HG03469 (cell line): ENCODE results near the gene WNT5B.
"Not testable (repeated sequence)": the region's sequence is repeated elsewhere in the genome, so short reads cannot be mapped to it uniquely, and the experiment has no call there.

Source experiments
- ATAC-seq: cut with Tn5 transposase; IDR thresholded peaks from one replicate; pipeline ENCODE4 v1.9.1; 2021; ENCODE audit warnings: mild to moderate bottlenecking, moderate library complexity, moderate number of reproducible peaks; ENCODE audit not compliant: unreplicated experiment

WNT5B gene

DNA sequence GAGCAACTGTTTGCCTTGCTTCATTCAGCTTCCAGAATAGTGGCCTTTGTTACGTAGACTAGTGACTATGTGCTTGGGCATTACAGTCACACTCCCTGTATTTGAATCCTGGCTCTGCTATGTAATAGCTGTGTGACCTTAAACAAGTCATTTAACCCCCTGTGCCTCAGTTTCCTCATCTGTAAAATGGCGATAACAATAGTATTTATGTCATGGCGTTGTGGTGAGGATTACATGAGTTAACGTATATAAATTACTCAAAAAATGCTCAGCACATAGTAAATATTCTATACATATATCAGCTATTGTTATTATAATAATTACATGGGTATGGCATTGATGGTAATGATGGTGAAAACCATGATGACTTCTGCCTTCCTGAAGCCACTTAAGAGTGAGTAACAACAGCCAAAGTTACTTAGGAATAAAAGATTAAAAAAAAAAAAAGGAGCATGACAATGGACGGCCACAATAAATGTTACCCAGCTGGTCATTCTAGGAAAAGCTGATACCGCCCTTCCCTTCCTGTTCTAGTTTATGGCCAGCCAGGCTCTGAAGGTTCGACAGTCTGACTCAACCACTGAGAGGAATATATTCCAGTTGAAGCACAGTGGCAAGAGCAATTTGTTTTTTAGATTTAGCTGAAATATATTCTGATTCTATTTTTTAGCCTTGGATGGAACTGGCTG is 51.9 kb downstream of the WNT5B start:
- no peak for ATAC-seq

GRCh38 chr12:1681493-1681807 is 52.4 kb downstream of the WNT5B start:
- ATAC-seq, result no peak

GRCh38 chr12:1688086-1688710 is 59.2 kb downstream of the WNT5B start:
- ATAC-seq, result no peak

- ATAC-seq, result peak; percentile 84
Observed at GRCh38 chr12:1690578-1691122, 61.6 kb downstream of the WNT5B start, which contains the start of gene ADIPOR2. TSS of gene ADIPOR2 (plus strand) at chr12:1691070. CDS start at chr12:1754344, 63,274 bp downstream.

GRCh38 chr12:1691123-1692007 is 62.3 kb downstream of the WNT5B start:
- ATAC-seq, result peak; percentile 14

DNA sequence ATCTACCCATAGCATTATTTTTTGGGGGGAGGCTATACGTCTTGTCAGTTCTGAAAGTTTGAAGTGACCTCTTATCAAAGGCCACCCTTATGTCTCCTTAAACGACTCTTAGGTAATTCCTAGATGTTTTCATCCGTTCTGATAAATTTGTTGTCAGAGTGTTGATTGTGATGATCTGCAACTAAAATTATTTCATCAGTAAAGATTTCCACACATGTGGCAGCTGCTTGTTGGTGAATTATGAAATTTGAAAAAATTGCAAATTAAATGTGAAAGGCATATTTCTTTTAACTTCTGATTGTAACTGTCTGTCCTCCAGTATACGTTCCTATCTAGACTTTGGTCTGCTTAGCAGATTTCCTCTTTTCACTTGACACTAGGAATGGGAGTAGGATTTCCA is 63.2 kb downstream of the WNT5B start:
- no peak for ATAC-seq

- ATAC-seq, result no peak
Observed at GRCh38 chr12:1692895-1693610, 64.0 kb downstream of the WNT5B start.

GRCh38 chr12:1695097-1695496 is 66.1 kb downstream of the WNT5B start:
- ATAC-seq, result not testable (repeated sequence)

GRCh38 chr12:1695886-1696670 is 67.0 kb downstream of the WNT5B start:
- no peak for ATAC-seq

GRCh38 chr12:1696800-1697199 is 67.8 kb downstream of the WNT5B start:
- no peak for ATAC-seq
